PC-3 (cell line): ENCODE results near the gene LIN28B.

Experiments
- CTCF ChIP-seq: fragments of 300-600 bp; sonication (generic); conservative IDR thresholded peaks from 2 replicates; pipeline ENCODE4 v1.5.1; 2017; ENCODE audit warnings: antibody characterized with exemption, low read depth, mild to moderate bottlenecking, low read length
- EZH2 ChIP-seq: fragments of 300-600 bp; sonication (generic); IDR thresholded peaks from one replicate; pipeline ENCODE4 v1.6.1; 2017; ENCODE audit warnings: antibody characterized with exemption, mild to moderate bottlenecking, low read length; ENCODE audit not compliant: unreplicated experiment
- EZH2phosphoT487 ChIP-seq: fragments of 300-600 bp; sonication (generic); IDR thresholded peaks from 2 replicates; pipeline ENCODE4 v1.6.1; 2018; ENCODE audit warnings: mild to moderate bottlenecking, antibody characterized with exemption, low read length, borderline replicate concordance

- TF ChIP-seq CTCF, result no peak
- no peak for TF ChIP-seq EZH2
- no peak for TF ChIP-seq EZH2phosphoT487
Measured at GRCh38 chr6:104928141-104928540, 28.8 kb upstream of the LIN28B start.
